Karpas-422 (cell line): ENCODE results near the gene MAP10. TPM values are rescaled to one million over a fixed set of nuclear protein-coding genes. Genes with fewer than 3 reads are reported as not detected.

Experiments used
- DNase-seq: peaks from one replicate; pipeline ENCODE4 v3.0.0-alpha.2; 2015
- H2AFZ ChIP-seq: fragments of 200-600 bp; sonication (generic); 2 replicates; pipeline ENCODE4 v1.6.1; 2014; ENCODE audit warnings: antibody characterized with exemption, low read length, mixed read lengths
- H3K27ac ChIP-seq: fragments of 200-600 bp; sonication (generic); 2 replicates; pipeline ENCODE4 v1.5.1; 2014; ENCODE audit warnings: mild to moderate bottlenecking, low read length, moderate library complexity
- H3K27me3 ChIP-seq: fragments of 200-600 bp; sonication (generic); 2 replicates; pipeline ENCODE4 v1.6.1; 2014; ENCODE audit warnings: low read length, mixed read lengths
- H3K36me3 ChIP-seq: fragments of 200-600 bp; sonication (generic); 2 replicates; pipeline ENCODE4 v1.6.1; 2014; ENCODE audit warnings: low read length, mixed read lengths; ENCODE audit not compliant: insufficient read depth
- H3K4me1 ChIP-seq: fragments of 200-600 bp; sonication (generic); 2 replicates; pipeline ENCODE4 v1.6.1; 2014; ENCODE audit warnings: mild to moderate bottlenecking, low read length, mixed read lengths
- H3K4me2 ChIP-seq: fragments of 200-600 bp; sonication (generic); 2 replicates; pipeline ENCODE4 v1.6.1; 2014; ENCODE audit warnings: low read length, low read depth, mild to moderate bottlenecking; ENCODE audit not compliant: poor library complexity, severe bottlenecking
- H3K4me3 ChIP-seq: fragments of 200-600 bp; sonication (generic); 2 replicates; pipeline ENCODE4 v1.5.1; 2014; ENCODE audit warnings: mild to moderate bottlenecking, antibody characterized with exemption, low read length, mixed read lengths
- H3K79me2 ChIP-seq: fragments of 200-600 bp; sonication (generic); 2 replicates; pipeline ENCODE4 v1.6.1; 2014; ENCODE audit warnings: mild to moderate bottlenecking, low read length, mixed read lengths
- H3K9ac ChIP-seq: fragments of 200-600 bp; sonication (generic); 2 replicates; pipeline ENCODE4 v1.6.0; 2014; ENCODE audit warnings: low read length
- H3K9me2 ChIP-seq: fragments of 200-600 bp; sonication (generic), shearing (Covaris generic); replicated peaks from 2 replicates; pipeline ENCODE4 v1.6.0; 2014; ENCODE audit warnings: mild to moderate bottlenecking, low read length, moderate library complexity; ENCODE audit not compliant: insufficient read depth
- H3K9me3 ChIP-seq: fragments of 300-700, 200-600 bp; sonication (generic); 2 replicates; pipeline ENCODE4 v1.6.1; 2014; ENCODE audit warnings: low read length, mixed read lengths
- H4K20me1 ChIP-seq: fragments of 200-600 bp; sonication (generic); 2 replicates; pipeline ENCODE4 v1.6.1; 2014; ENCODE audit warnings: mild to moderate bottlenecking, antibody characterized with exemption, low read length, low read depth; ENCODE audit not compliant: insufficient read depth
- small RNA-seq: library from RNA; depleted of rRNA; stranded (forward); fragments of <200 nt; gene quantifications from one replicate; pipeline ENCODE3, GENCODE V24; 2014
- total RNA-seq: library from RNA; depleted of rRNA; stranded (reverse); fragments of >200 nt; shearing (Covaris generic); gene quantifications from 2 replicates; pipeline ENCODE4 v1.2.3, GENCODE V29; 2014; ENCODE audit warnings: low replicate concordance; rRNA removed

MAP10 gene
- total RNA-seq, 1 experiment from 2014 or later = 8.7 TPM

DNA sequence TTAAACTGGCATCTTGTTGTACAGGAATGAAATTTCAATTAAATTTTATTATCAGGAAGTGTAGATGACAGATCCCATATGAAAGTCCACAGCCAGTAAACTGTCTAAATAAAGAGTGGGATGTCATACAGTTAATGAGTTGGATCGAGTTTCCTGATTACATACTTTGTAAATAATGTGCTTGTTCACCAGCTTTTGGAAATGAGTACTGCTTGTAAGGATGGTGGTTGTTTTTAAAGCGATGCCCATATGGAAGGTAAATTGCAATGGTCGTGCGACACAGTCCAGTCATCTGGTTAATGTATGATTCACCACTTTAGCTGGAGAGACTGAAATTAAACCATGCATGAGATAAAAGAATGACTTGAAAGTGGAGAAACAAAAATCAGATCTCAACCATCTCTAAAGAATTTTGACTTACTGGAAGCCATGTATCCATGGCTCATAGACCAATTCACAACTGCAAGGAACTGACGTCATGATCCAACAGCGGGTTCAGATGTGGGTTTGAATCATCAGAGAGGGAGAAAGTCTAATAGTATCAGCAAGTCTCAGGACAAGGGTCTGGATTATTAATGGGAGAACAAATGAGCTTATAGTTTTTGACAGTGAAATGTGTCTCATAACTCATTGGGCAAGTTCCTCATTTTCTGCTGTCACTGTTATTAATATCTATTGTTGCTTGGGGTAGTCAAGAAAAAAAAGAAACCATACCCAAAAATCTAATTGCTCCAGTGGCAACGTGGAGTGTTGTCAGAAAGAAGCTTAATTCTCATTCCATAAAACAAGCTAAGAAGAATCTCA is 49.0 kb downstream of the MAP10 start:
- H3K9me3 ChIP-seq = no peaks in the 10 kb centered on the region
- H4K20me1 ChIP-seq = no peaks in the 10 kb centered on the region
- peak overlapping the region; percentile 20; the same call in 1 of the 2 replicates for H2AFZ ChIP-seq
- H3K9me2 ChIP-seq = no peaks in the 10 kb centered on the region
- H3K4me1 ChIP-seq = peaks cover 20% of the 10 kb centered on the region
- peak; percentile 57 for DNase-seq
- no peak overlapping the region for H3K27ac ChIP-seq
- peak overlapping the region; percentile 28 for H3K4me2 ChIP-seq
- no peak overlapping the region for H3K9ac ChIP-seq
- no peak overlapping the region for H3K4me3 ChIP-seq
- H3K36me3 ChIP-seq = no peaks in the 10 kb centered on the region
- H3K79me2 ChIP-seq = no peaks in the 10 kb centered on the region
- H3K27me3 ChIP-seq = 0 out of 2 replicates have a peak, but pooled peaks cover 4% of the 10 kb centered on the region

DNA sequence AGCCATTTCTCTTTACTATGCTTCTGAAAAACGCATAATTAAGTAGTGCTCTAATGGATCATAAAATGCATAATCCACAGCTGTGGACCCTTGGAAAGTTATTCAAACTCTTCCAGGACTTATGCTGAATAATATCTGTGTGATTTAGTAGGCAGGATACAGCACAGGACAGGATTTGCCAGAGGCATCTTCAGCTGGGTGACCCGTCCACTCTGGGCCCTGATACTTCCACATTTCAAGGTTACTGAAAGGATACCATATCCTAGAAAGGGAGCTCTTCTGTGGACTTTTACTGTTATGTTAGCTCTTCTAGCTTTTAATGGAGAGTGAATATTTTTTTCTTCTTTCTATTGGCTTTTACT is 49.6 kb downstream of the MAP10 start:
- H3K79me2 ChIP-seq = no peaks in the 10 kb centered on the region
- H3K27me3 ChIP-seq = 0 out of 2 replicates have a peak, but pooled peaks cover 4% of the 10 kb centered on the region
- no peak for DNase-seq
- H3K36me3 ChIP-seq = no peaks in the 10 kb centered on the region
- H3K4me3 ChIP-seq = no peak overlapping the region
- H3K4me2 ChIP-seq = peak overlapping the region; percentile 28
- no peak overlapping the region for H3K9ac ChIP-seq
- peaks cover 20% of the 10 kb centered on the region for H3K4me1 ChIP-seq
- H3K9me2 ChIP-seq = no peaks in the 10 kb centered on the region
- H3K27ac ChIP-seq = no peak overlapping the region
- H4K20me1 ChIP-seq = no peaks in the 10 kb centered on the region
- no peak overlapping the region for H2AFZ ChIP-seq
- no peaks in the 10 kb centered on the region for H3K9me3 ChIP-seq

DNA sequence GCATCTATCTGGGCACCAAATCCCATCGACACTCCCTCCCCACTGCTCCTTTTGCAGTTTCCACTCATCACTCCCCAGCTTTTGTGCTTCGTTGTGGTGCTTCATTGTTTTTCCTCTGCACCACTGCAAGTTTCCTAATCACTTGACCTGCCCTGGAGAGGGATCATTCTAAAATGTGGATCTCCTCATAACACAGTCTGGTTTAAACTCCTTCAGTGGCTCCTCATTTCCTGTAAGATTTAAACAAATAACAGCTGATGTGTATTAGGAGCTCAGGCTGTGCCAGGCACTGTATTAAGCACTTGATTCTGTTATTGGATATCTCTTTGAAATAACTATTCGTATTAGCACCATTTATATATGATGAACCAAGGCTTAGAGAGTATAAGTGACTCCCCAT is 51.3 kb downstream of the MAP10 start:
- no peak overlapping the region for H3K4me3 ChIP-seq
- DNase-seq = no peak
- H3K9ac ChIP-seq = no peak overlapping the region
- H3K4me1 ChIP-seq = peaks cover 20% of the 10 kb centered on the region
- H3K79me2 ChIP-seq = no peaks in the 10 kb centered on the region
- H3K9me3 ChIP-seq = no peaks in the 10 kb centered on the region
- no peaks in the 10 kb centered on the region for H4K20me1 ChIP-seq
- H3K27ac ChIP-seq = no peak overlapping the region
- no peak overlapping the region for H2AFZ ChIP-seq
- no peak overlapping the region for H3K4me2 ChIP-seq
- no peaks in the 10 kb centered on the region for H3K9me2 ChIP-seq
- no peaks in the 10 kb centered on the region for H3K36me3 ChIP-seq
- 0 out of 2 replicates have a peak, but pooled peaks cover 4% of the 10 kb centered on the region for H3K27me3 ChIP-seq

Small RNA genes lying within 50 kb of the gene (small RNA-seq; reads per million reads assigned to genes)
- not detected for gene RNU1-74P

Other genes with a start within 250 kb of the MAP10 start
- 0.04 TPM in 1 of 2 replicates, not detected in the other for gene SIPA1L2, start 175.3 kb upstream of the MAP10 start, total RNA-seq
- gene NTPCR, start 145.2 kb downstream of the MAP10 start, total RNA-seq = 14.9 and 33.1 TPM in 2 replicates